HepG2 (cell line): Measurements from ENCODE around the gene GFRA1. TPM values are rescaled to one million over a fixed set of nuclear protein-coding genes. Genes with fewer than 3 reads are reported as not detected.
A peak's percentile ranks its signal among the peaks of the same experiment; 100 is the strongest.

Experiments used
- ATAC-seq: fragments of 200-7000 bp; cut with Tn5 transposase; 3 replicates; pipeline ENCODE4 v1.9.1; 2020; ENCODE audit warnings: mild to moderate bottlenecking, moderate library complexity
- BruUV-seq: library from RNA; stranded (reverse); fragments of 400-500 nt; replicated peaks from 2 replicates; lab custom pipeline; 2021; lab: Mats Ljungman, UMichigan
- CTCF ChIA-PET: fragments of 300-600 bp; formaldehyde crosslinking; extraction: SDS; loops from one replicate; lab custom pipeline; 2021; ENCODE audit warnings: low total read pairs, inconsistent platforms, low intra/inter-chr PET ratio; lab: Yijun Ruan, JAX
- POLR2A ChIA-PET: fragments of 350-600 bp; sonication (Branson Sonifier 250); formaldehyde crosslinking; loops from one replicate; lab custom pipeline; 2020; ENCODE audit warnings: antibody characterized with exemption, inconsistent platforms; lab: Yijun Ruan, JAX
- DNase-seq: peaks from one replicate; pipeline ENCODE4 v3.0.0-alpha.2; 2015; ENCODE audit warnings: low spot score
- FAIRE-seq: peaks from 3 replicates; lab custom pipeline; 2011; peaks lifted over from hg19 to GRCh38; lab: Jason Lieb, UNC
- H2AFZ ChIP-seq: one replicate; pipeline ENCODE4 v1.6.1; 2011; ENCODE audit warnings: low read length, inconsistent platforms
- H3K27ac ChIP-seq: fragments of 300-600 bp; 3 replicates; pipeline ENCODE4 v1.8.0; 2011; ENCODE audit warnings: mixed run types, mild to moderate bottlenecking, mixed read lengths, low read length, inconsistent platforms; ENCODE audit not compliant: insufficient read depth; ENCODE audit errors: extremely low read length
- H3K27me3 ChIP-seq, 2 experiments: fragments of 200-600 bp in 1 of 2; 2 replicates in 1 of 2; 3 replicates in 1 of 2; pipeline versions ENCODE4 v1.6.0 to v1.8.0; 2011; ENCODE audit warnings: low read length in 2 of 2, mild to moderate bottlenecking in 2 of 2, moderate library complexity in 2 of 2, inconsistent platforms in 1 of 2; ENCODE audit not compliant: insufficient read depth in 2 of 2, control insufficient read depth in 1 of 2
- H3K36me3 ChIP-seq, 2 experiments: fragments of 200-600 bp in 1 of 2; replicated peaks in 1 of 2; 2 replicates in 1 of 2; 3 replicates in 1 of 2; pipeline versions ENCODE4 v1.5.1 to v1.8.0; 2011; ENCODE audit warnings: low read length in 2 of 2, inconsistent platforms in 1 of 2; ENCODE audit not compliant: insufficient read depth in 2 of 2, control insufficient read depth in 1 of 2
- H3K4me1 ChIP-seq: 2 replicates; pipeline ENCODE4 v1.5.1; 2012; ENCODE audit warnings: low read length, inconsistent platforms; ENCODE audit not compliant: insufficient read depth
- H3K4me2 ChIP-seq: 2 replicates; pipeline ENCODE4 v1.6.0; 2011; ENCODE audit warnings: low read depth, low read length, inconsistent platforms
- H3K4me3 ChIP-seq, 3 experiments: fragments of 200-600 bp in 1 of 3; sonication (generic), shearing (Covaris generic) in 1 of 3; replicated peaks in 1 of 3; 2 replicates each; pipeline ENCODE4 v1.5.1; 2011 to 2016; ENCODE audit warnings: low read length in 3 of 3, inconsistent platforms in 2 of 3, low read depth in 2 of 3, mild to moderate bottlenecking in 2 of 3, control low read depth in 1 of 3, mixed read lengths in 1 of 3; ENCODE audit not compliant: insufficient read depth in 1 of 3
- H3K79me2 ChIP-seq: one replicate; pipeline ENCODE4 v1.6.1; 2011; ENCODE audit warnings: low read length, inconsistent platforms; ENCODE audit not compliant: insufficient read depth
- H3K9ac ChIP-seq: 2 replicates; pipeline ENCODE4 v1.6.0; 2011; ENCODE audit warnings: mild to moderate bottlenecking, low read depth, low read length, inconsistent platforms; ENCODE audit not compliant: insufficient read depth
- H3K9me3 ChIP-seq: 2 replicates; pipeline ENCODE4 v1.5.1; 2012; ENCODE audit warnings: mild to moderate bottlenecking, low read length
- H4K20me1 ChIP-seq: 2 replicates; pipeline ENCODE4 v1.6.0; 2011; ENCODE audit warnings: inconsistent platforms, mild to moderate bottlenecking, low read length, moderate library complexity; ENCODE audit not compliant: insufficient read depth
- ARHGAP35 ChIP-seq: sonication (generic); formaldehyde crosslinking; IDR thresholded peaks from 2 replicates; pipeline ENCODE4 v1.9.0; 2022; ENCODE audit warnings: mild to moderate bottlenecking, inconsistent platforms, moderate library complexity, missing genetic modification reagents, borderline replicate concordance
- ARID2 ChIP-seq: sonication (generic); formaldehyde crosslinking; IDR thresholded peaks from 2 replicates; pipeline ENCODE4 v1.8.1; 2022; ENCODE audit warnings: mild to moderate bottlenecking, missing genetic modification reagents, borderline replicate concordance
- CHD2 ChIP-seq: IDR thresholded peaks from 2 replicates; pipeline ENCODE4 v1.6.1; 2011; ENCODE audit warnings: low read depth, low read length, improper control_type of control experiment
- EEA1 ChIP-seq: sonication (generic); formaldehyde crosslinking; IDR thresholded peaks from 2 replicates; pipeline ENCODE4 v1.5.1; 2020; ENCODE audit warnings: mild to moderate bottlenecking, missing genetic modification reagents, borderline replicate concordance
- ELF3 ChIP-seq: IDR thresholded peaks from 2 replicates; pipeline ENCODE4 v1.6.1; 2016; ENCODE audit warnings: missing genetic modification reagents, missing compliant biosample characterization
- KDM1A ChIP-seq: IDR thresholded peaks from 2 replicates; pipeline ENCODE4 v1.6.1; 2016; ENCODE audit warnings: missing compliant biosample characterization
- MAFF ChIP-seq: IDR thresholded peaks from 2 replicates; pipeline ENCODE4 v1.6.1; 2011; ENCODE audit warnings: low read depth, low read length, improper control_type of control experiment
- MAFK ChIP-seq, 2 experiments: IDR thresholded peaks in 1 of 2; conservative IDR thresholded peaks in 1 of 2; 2 replicates each; pipeline ENCODE4 v1.6.1; 2011; ENCODE audit warnings: improper control_type of control experiment in 2 of 2, low read length in 2 of 2
- MED1 ChIP-seq: sonication (generic); formaldehyde crosslinking; IDR thresholded peaks from 2 replicates; pipeline ENCODE4 v1.4.0; 2020; ENCODE audit warnings: missing genetic modification reagents
- POLR2G ChIP-seq: fragments of 200-400 bp; formaldehyde crosslinking; IDR thresholded peaks from 2 replicates; pipeline ENCODE4 v1.6.1; 2018; ENCODE audit warnings: mild to moderate bottlenecking, low read depth, low read length, moderate library complexity
- RBM22 ChIP-seq: fragments of 200-400 bp; formaldehyde crosslinking; optimal IDR thresholded peaks from 2 replicates; pipeline ENCODE3; 2017; ENCODE audit warnings: mild to moderate bottlenecking, low read length, moderate library complexity
- ZBTB21 ChIP-seq: sonication (generic); formaldehyde crosslinking; IDR thresholded peaks from 2 replicates; pipeline ENCODE4 v1.4.0; 2020; ENCODE audit warnings: missing genetic modification reagents
- ZNF749 ChIP-seq: sonication (generic); formaldehyde crosslinking; IDR thresholded peaks from 2 replicates; pipeline ENCODE4 v1.8.0; 2022; ENCODE audit warnings: mild to moderate bottlenecking, missing genetic modification reagents, moderate library complexity, borderline replicate concordance
- in situ Hi-C: cut with HindIII; loops from 2 replicates; pipeline ENCODE4 v1.10.0; 2017; ENCODE audit warnings: low pct_unique_long_range_greater_than_20kb; ENCODE audit not compliant: extremely low pct_ligation_motif_present
- intact Hi-C: fragments of 100-400 bp; cut with micrococcal nuclease; formaldehyde crosslinking; loops from one replicate; pipeline ENCODE4 v1.10.0; 2022; ENCODE audit not compliant: unreplicated experiment
- polyA plus RNA-seq, 8 experiments: library from polyadenylated mRNA; depleted of rRNA in 3 of 8; stranded (reverse) in 7 of 8; unstranded in 1 of 8; fragments of >200 nt; fragmentation: Illumina TruSeq in 4 of 8; extraction: Trizol in 4 of 8; gene quantifications; 2 replicates each; pipeline versions ENCODE4 v1.2.1 to v1.2.3, GENCODE V29; 2011 to 2016; ENCODE audit warnings: low read depth in 4 of 8, missing spikeins in 1 of 8, mixed read lengths in 1 of 8; ENCODE audit not compliant: insufficient read depth in 1 of 8
- total RNA-seq, 5 experiments: library from RNA; depleted of rRNA; stranded (reverse); fragments of >200 nt; fragmentation: Illumina TruSeq; extraction: Trizol; gene quantifications; 2 replicates each; pipeline ENCODE4 v1.2.3, GENCODE V29; 2016; ENCODE audit warnings: low read depth in 1 of 5
- TF ChIP-seq, protein P1 (sequence below): sonication (generic); formaldehyde crosslinking; IDR thresholded peaks from 2 replicates; pipeline ENCODE4 v1.4.0; 2020; ENCODE audit warnings: missing genetic modification reagents
- TF ChIP-seq, protein P2 (sequence below): sonication (generic); formaldehyde crosslinking; IDR thresholded peaks from 2 replicates; pipeline ENCODE4 v1.5.0; 2020; ENCODE audit warnings: mild to moderate bottlenecking, missing genetic modification reagents
- TF ChIP-seq, protein P3 (sequence below): IDR thresholded peaks from 2 replicates; pipeline ENCODE4 v1.6.1; 2016; ENCODE audit warnings: mild to moderate bottlenecking, missing biosample characterization, missing genetic modification reagents
- TF ChIP-seq, protein P4 (sequence below): sonication (generic); formaldehyde crosslinking; IDR thresholded peaks from 2 replicates; pipeline ENCODE4 v1.4.0; 2020; ENCODE audit warnings: missing genetic modification reagents, mild to moderate bottlenecking, borderline replicate concordance

The GFRA1 gene
- total and polyA plus RNA-seq, 2 of the 13 experiments (the other 11 are each of a cell fraction or from before 2014, with no cell fraction given) = not detected

DNA sequence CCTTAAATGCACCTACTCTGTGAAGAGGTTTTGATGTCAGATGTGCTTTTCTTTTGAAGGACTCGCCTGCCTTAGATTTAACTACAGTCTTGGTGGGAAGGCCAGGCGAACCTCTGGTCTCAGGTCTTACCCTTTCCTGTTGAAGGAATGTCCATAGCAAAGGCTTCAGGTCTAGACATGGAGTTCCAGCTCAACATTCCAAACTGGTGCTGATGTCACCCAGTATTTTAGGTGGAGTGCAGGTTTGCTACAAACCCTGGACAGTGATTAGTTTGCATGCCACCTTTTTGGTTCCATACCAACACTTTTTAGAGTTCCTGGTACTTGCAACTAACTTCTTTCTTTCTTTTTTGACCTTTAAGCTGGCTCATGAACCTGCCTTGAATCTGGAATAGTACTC is 258.7 kb downstream of the GFRA1 start (continued):
- no peak for TF ChIP-seq KDM1A (CRISPR knock-in tag)

DNA sequence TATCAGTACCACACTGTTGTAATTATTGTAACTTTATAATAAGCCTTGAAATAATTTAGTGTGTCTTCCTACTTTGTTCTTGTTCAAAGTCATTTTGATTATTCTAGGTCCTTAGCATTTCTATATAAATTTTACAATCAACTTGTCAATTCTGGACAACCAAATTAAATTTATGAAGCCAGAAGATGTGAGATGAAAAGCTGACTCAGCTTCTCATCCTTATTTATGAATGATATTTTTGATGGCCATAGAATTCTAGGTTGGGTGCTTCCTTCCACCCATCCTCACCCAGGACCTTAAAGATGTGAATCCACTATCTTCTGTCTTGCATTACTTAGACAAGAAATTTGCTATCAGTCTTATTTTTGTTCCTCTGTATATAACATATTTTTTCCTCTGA is 261.1 kb downstream of the GFRA1 start:
- Histone ChIP-seq H3K27ac (no peak overlapping the region), H3K4me3 (no peak overlapping the region), H3K36me3 (no peaks in the 10 kb centered on the region), H3K4me1 (no peaks in the 10 kb centered on the region), H2AFZ (no peak overlapping the region), H4K20me1 (no peaks in the 10 kb centered on the region), H3K27me3 (no peaks in the 10 kb centered on the region), H3K4me2 (no peak overlapping the region), H3K79me2 (no peaks in the 10 kb centered on the region), H3K9ac (no peak overlapping the region), H3K9me3 (no peaks in the 10 kb centered on the region)
- ATAC-seq (no peak), FAIRE-seq (no peak), DNase-seq (no peak)
- ChIA-PET POLR2A (no interaction called here), CTCF (no interaction called here)
- intact Hi-C loops (no loop called here), in situ Hi-C loops (no loop called here)
- BruUV-seq = no TSS peak
- TF ChIP-seq ZBTB21 (CRISPR knock-in tag) (no peak), ELF3 (no peak), RBM22 (no peak), ZNF749 (no peak), ARHGAP35 (CRISPR knock-in tag) (no peak), MAFF (peak; percentile 66), MED1 (CRISPR knock-in tag) (no peak), ARID2 (CRISPR knock-in tag) (no peak), CHD2 (no peak), POLR2G (no peak), EEA1 (CRISPR knock-in tag) (no peak), MAFK (conservative IDR thresholded peaks at IDR 0.05 in 1 of 2, IDR thresholded peaks at IDR 0.05 in 1 of 2; ENCODE audit: low read length in 2 of 2) (peak; percentile 56 to 82)
- TF ChIP-seq, protein P1, sequence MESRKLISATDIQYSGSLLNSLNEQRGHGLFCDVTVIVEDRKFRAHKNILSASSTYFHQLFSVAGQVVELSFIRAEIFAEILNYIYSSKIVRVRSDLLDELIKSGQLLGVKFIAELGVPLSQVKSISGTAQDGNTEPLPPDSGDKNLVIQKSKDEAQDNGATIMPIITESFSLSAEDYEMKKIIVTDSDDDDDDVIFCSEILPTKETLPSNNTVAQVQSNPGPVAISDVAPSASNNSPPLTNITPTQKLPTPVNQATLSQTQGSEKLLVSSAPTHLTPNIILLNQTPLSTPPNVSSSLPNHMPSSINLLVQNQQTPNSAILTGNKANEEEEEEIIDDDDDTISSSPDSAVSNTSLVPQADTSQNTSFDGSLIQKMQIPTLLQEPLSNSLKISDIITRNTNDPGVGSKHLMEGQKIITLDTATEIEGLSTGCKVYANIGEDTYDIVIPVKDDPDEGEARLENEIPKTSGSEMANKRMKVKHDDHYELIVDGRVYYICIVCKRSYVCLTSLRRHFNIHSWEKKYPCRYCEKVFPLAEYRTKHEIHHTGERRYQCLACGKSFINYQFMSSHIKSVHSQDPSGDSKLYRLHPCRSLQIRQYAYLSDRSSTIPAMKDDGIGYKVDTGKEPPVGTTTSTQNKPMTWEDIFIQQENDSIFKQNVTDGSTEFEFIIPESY = no peak
- TF ChIP-seq, protein P2, sequence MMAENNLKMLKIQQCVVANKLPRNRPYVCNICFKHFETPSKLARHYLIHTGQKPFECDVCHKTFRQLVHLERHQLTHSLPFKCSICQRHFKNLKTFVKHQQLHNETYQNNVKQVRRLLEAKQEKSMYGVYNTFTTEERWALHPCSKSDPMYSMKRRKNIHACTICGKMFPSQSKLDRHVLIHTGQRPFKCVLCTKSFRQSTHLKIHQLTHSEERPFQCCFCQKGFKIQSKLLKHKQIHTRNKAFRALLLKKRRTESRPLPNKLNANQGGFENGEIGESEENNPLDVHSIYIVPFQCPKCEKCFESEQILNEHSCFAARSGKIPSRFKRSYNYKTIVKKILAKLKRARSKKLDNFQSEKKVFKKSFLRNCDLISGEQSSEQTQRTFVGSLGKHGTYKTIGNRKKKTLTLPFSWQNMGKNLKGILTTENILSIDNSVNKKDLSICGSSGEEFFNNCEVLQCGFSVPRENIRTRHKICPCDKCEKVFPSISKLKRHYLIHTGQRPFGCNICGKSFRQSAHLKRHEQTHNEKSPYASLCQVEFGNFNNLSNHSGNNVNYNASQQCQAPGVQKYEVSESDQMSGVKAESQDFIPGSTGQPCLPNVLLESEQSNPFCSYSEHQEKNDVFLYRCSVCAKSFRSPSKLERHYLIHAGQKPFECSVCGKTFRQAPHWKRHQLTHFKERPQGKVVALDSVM (CRISPR knock-in tag) = no peak
- TF ChIP-seq, protein P3, sequence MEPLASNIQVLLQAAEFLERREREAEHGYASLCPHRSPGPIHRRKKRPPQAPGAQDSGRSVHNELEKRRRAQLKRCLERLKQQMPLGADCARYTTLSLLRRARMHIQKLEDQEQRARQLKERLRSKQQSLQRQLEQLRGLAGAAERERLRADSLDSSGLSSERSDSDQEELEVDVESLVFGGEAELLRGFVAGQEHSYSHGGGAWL (CRISPR knock-in tag) = no peak
- TF ChIP-seq, protein P4, sequence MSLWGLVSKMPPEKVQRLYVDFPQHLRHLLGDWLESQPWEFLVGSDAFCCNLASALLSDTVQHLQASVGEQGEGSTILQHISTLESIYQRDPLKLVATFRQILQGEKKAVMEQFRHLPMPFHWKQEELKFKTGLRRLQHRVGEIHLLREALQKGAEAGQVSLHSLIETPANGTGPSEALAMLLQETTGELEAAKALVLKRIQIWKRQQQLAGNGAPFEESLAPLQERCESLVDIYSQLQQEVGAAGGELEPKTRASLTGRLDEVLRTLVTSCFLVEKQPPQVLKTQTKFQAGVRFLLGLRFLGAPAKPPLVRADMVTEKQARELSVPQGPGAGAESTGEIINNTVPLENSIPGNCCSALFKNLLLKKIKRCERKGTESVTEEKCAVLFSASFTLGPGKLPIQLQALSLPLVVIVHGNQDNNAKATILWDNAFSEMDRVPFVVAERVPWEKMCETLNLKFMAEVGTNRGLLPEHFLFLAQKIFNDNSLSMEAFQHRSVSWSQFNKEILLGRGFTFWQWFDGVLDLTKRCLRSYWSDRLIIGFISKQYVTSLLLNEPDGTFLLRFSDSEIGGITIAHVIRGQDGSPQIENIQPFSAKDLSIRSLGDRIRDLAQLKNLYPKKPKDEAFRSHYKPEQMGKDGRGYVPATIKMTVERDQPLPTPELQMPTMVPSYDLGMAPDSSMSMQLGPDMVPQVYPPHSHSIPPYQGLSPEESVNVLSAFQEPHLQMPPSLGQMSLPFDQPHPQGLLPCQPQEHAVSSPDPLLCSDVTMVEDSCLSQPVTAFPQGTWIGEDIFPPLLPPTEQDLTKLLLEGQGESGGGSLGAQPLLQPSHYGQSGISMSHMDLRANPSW (CRISPR knock-in tag) = no peak
